HG02759 (cell line): ENCODE measurements around the gene NBEA.
"Not testable (repeated sequence)": the region's sequence is repeated elsewhere in the genome, so short reads cannot be mapped to it uniquely, and the experiment has no call there.

Experiments used
- ATAC-seq: cut with Tn5 transposase; IDR thresholded peaks from one replicate; pipeline ENCODE4 v1.9.1; 2021; ENCODE audit warnings: mild to moderate bottlenecking, moderate library complexity; ENCODE audit not compliant: unreplicated experiment

NBEA gene

GRCh38 chr13:34944274-34944634, 2.2 kb downstream of the NBEA start:
- ATAC-seq: no peak

DNA sequence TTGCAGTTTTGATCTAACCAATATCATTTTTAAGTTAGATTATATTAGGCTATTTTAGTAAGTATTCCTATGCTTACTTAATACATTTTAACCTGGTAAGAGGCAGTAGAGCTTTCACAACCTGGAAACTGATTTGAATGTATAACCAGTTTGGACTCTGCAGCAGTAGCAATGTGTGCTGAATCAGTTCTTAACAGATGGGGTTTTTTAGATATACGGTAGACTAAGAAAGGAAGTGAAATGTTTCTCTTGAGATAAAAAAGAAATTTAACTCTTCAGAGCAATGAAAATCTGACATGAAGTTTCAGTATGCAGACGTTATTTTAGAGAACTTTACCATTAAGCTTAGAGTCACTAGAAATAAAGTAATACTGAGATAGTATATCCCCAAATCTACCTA, 2.7 kb downstream of the NBEA start:
- ATAC-seq: no peak

- no peak for ATAC-seq
Observed at GRCh38 chr13:34951528-34951927, 9.5 kb downstream of the NBEA start.

- ATAC-seq: no peak
Observed at GRCh38 chr13:34959489-34959888, 17.4 kb downstream of the NBEA start.

GRCh38 chr13:34964558-34964957, 22.5 kb downstream of the NBEA start:
- no peak for ATAC-seq

GRCh38 chr13:34967851-34968562, 25.9 kb downstream of the NBEA start:
- no peak for ATAC-seq

DNA sequence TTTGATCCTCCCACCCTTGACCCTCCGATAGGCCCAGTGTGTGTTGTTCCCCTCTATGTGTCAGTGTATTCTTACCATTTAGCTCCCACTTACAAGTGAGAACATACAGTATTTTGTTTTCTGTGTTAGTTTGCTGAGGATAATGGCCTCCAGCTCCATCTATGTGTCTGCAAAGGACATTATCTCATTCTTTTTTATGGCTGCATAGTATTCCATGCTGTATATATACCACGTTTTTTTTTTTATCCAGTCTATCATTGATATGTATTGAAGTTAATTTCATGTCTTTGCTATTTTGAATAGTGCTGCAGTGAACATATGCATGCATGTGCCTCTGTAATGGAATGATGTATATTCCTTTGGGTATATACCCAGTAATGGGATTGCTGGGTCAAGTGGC, 27.5 kb downstream of the NBEA start:
- ATAC-seq: not testable (repeated sequence)

- no peak for ATAC-seq
Observed at GRCh38 chr13:34970961-34971360, 28.9 kb downstream of the NBEA start.

DNA sequence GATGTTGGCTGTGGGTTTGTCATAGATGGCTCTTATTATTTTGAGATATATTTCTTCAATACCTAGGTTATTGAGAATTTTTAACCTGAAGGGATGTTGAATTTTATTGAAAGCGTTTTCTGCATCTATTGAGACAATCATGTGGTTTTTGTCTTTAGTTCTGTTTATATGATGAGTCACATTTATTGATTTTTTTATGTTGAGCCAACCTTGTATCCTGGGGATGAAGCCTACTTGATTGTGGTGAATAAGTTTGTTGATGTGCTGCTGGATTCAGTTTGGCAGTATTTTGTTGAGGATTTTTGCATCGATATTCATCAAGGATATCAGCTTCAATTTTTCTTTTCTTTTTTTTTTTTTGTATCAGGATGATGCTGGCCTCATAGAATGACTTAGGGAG, 29.4 kb downstream of the NBEA start:
- no peak for ATAC-seq

GRCh38 chr13:34985199-34985598, 43.1 kb downstream of the NBEA start:
- ATAC-seq: not testable (repeated sequence)

GRCh38 chr13:34988330-34988791, 46.3 kb downstream of the NBEA start:
- ATAC-seq: no peak

GRCh38 chr13:34990399-34991214, 48.5 kb downstream of the NBEA start:
- no peak for ATAC-seq

DNA sequence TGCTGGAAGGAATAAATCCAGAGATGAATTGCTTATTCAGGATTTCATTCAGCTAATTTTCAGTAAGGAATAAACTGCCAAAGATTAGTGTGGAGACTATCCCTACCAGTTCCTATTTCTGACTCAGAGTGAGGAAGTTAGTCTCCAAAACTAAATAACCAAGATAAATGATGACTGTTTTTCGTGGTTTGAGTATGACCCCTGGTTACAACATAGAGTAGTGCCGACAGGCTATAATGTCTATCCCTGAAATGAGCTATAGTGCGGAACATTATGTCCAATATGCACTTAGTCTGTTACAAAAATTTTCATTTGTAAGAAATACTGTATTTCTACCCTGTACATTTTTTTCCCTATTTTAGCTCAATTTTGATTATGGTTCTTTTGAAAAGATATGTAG, 51.4 kb downstream of the NBEA start:
- ATAC-seq: no peak

GRCh38 chr13:35003734-35004133, 61.7 kb downstream of the NBEA start:
- ATAC-seq: not testable (repeated sequence)

DNA sequence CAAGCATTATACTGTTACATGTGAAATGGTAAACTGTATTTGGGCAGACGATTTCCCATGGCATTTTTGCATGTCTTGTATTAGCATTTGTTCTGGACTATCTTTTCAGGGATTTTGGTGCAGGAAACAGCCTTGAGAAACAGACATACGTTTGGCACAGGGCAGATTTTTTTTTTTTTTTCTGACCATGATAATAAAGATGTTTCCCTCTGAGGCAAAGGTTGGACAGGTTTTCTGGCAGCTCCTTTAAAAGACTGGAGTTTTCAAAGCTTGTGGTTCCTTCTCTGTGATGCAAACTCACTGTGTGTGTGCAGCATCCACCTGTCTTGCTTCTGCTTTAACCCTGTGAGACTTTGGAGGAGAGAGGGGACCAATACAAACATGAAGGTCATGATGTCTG, 63.0 kb downstream of the NBEA start:
- ATAC-seq: no peak

GRCh38 chr13:35014606-35015213, 72.6 kb downstream of the NBEA start:
- no peak for ATAC-seq

DNA sequence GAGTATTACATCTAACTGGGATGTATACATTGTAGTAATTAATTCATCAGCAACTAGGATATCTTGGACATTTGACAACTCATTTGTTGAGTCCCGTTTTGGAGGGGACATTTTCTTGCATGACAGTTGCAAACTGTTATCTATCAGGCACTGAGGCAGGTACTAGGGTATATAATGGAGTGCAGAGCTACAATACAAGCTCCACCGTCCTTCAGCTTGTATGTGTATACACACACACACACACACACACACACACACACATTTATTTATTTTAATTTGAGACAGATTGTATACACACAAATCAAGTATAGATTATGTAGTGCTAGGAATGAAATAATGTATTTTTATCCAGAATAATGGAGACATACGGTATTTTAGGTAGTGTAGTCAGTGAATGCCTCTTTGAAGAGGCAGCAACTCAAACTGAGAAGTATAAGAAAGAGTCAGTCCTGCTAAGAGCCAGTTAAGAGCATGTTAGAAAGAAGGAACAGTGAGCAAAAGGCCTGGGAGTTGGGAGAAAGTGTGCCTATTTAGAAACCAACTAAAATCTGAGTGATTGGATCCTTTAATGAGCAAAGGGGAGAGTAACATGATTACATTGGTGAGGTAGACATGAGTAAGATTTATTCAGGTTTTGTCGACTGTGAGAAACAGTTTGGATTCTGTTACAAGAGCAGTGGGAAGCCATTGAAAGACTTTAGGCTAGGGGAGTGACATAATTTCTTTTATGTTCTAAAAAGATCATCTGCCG, 74.5 kb downstream of the NBEA start:
- ATAC-seq: no peak

DNA sequence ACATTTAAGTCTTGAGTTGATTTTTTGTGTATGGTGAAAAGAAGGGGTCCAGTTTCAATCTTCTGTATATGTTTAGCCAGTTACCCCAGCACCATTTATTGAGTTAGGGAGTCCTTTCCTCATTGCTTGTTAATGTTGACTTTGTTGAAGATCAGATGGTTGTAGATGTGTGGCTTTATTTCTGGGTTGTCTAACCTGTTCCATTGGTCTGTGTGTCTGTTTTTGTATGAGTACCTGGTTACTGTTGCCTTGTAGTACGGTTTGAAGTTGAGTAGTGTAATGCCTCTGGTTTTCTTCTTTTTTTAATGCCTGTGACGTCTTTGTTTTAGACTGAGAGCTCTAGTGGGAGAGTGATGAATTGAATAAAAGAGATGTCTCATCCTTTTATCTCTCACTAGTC, 83.2 kb downstream of the NBEA start:
- no peak for ATAC-seq

DNA sequence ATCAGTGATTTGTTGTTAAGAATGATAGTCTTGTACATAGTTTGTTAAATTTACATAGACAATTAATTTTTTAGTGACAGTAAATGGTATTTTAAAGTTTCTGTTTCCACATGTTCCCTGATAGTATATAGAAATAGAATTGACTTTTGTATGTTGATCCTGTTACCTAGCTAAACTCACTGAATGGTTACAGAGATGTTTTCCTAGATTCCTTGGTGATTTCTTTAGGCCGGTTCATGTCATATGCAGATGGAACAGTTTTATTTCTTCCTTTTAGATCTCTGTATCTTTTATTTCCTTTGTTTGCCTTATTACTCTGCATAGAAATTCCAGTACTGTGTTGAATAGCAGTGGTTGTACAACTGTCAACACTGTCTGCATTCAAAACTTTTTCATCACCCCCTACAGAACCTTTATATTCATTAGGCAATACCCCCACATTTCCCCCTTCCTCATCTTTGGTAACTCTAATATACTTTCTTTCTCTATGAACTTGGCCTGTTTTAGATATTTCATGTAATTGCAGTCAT, 86.3 kb downstream of the NBEA start:
- ATAC-seq: no peak

- no peak for ATAC-seq
Observed at GRCh38 chr13:35039012-35039411, 96.9 kb downstream of the NBEA start.

DNA sequence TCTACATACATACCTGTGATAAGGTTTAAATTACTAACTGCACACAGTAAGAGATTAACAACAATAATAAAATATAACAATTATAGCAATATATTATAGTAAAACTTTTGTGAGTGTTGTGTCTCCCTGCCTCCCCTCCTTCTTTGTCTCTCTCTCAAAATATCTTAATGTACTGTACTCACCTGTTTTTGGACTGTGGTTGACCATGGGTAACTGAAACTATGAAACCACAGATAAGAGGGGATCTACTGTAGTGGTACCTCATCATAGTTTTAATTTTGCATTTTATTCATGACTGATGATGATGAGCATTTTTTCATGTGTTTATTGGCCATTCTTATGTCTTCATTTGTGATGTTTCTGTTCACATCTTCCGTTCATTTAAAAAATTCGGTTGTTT, 104.5 kb downstream of the NBEA start:
- ATAC-seq: no peak
